Central memory CD8-positive, alpha-beta T cell (primary cell): Measurements from ENCODE around the gene CSF2RB.

ENCODE experiments used
- ATAC-seq: fragments of 150-1000 bp; cut with Tn5 transposase; replicated peaks from 2 replicates; pipeline ENCODE4 v1.10.0; 2022; ENCODE audit warnings: mild to moderate bottlenecking, moderate FRiP score, moderate number of reproducible peaks; ENCODE audit not compliant: poor library complexity, severe bottlenecking; ENCODE audit errors: extremely low read depth
- DNase-seq, 2 donors: peaks; one replicate each; pipeline ENCODE4 v3.0.0; 2021; ENCODE audit warnings: low spot score in 2 of 2
- H3K27ac Mint-ChIP-seq: one replicate; pipeline ENCODE4 v1.8.0; 2022; ENCODE audit warnings: low read depth, mild to moderate bottlenecking, moderate library complexity, mixed read lengths
- H3K27me3 Mint-ChIP-seq: one replicate; pipeline ENCODE4 v1.8.0; 2022; ENCODE audit warnings: mixed read lengths
- H3K36me3 Mint-ChIP-seq: one replicate; pipeline ENCODE4 v1.8.0; 2022; ENCODE audit warnings: mild to moderate bottlenecking, moderate library complexity, mixed read lengths; ENCODE audit not compliant: insufficient read depth
- H3K4me1 Mint-ChIP-seq: one replicate; pipeline ENCODE4 v1.8.0; 2022; ENCODE audit warnings: mixed read lengths
- H3K4me3 Mint-ChIP-seq: one replicate; pipeline ENCODE4 v1.8.0; 2022; ENCODE audit warnings: mild to moderate bottlenecking, moderate library complexity, mixed read lengths
- H3K9me3 Mint-ChIP-seq: one replicate; pipeline ENCODE4 v1.8.0; 2022; ENCODE audit warnings: mixed read lengths

Gene CSF2RB

GRCh38 chr22:36927671-36928070 lies 14.2 kb downstream of the CSF2RB start:
- Mint-ChIP-seq H3K4me1 (no peaks in the 10 kb centered on the region), H3K27me3 (peaks cover 73% of the 10 kb centered on the region), H3K36me3 (peaks cover 4% of the 10 kb centered on the region), H3K27ac (no peak overlapping the region), H3K9me3 (no peaks in the 10 kb centered on the region), H3K4me3 (no peak overlapping the region)
- DNase-seq, result no peak
- no peak for ATAC-seq

GRCh38 chr22:36928196-36928595 lies 14.8 kb downstream of the CSF2RB start:
- Mint-ChIP-seq H3K4me1 (no peaks in the 10 kb centered on the region), H3K36me3 (peaks cover 4% of the 10 kb centered on the region), H3K9me3 (no peaks in the 10 kb centered on the region), H3K27me3 (peaks cover 73% of the 10 kb centered on the region), H3K27ac (no peak overlapping the region), H3K4me3 (no peak overlapping the region)
- DNase-seq (no peak), ATAC-seq (no peak)

GRCh38 chr22:36928786-36929535 lies 15.5 kb downstream of the CSF2RB start:
- ATAC-seq (no peak), DNase-seq (no peak)
- Mint-ChIP-seq H3K4me1 (no peaks in the 10 kb centered on the region), H3K9me3 (no peaks in the 10 kb centered on the region), H3K36me3 (peaks cover 4% of the 10 kb centered on the region), H3K27ac (no peak overlapping the region), H3K27me3 (peaks cover 73% of the 10 kb centered on the region), H3K4me3 (no peak overlapping the region)

- ATAC-seq (no peak), DNase-seq (no peak)
- Mint-ChIP-seq H3K27me3 (peaks cover 70% of the 10 kb centered on the region), H3K4me1 (no peaks in the 10 kb centered on the region), H3K4me3 (no peak overlapping the region), H3K9me3 (no peaks in the 10 kb centered on the region), H3K27ac (no peak overlapping the region), H3K36me3 (peaks cover 1% of the 10 kb centered on the region)
These were observed 16.2 kb downstream of the CSF2RB start for GRCh38 chr22:36929621-36930020.

- ATAC-seq (no peak), DNase-seq (no peak)
- Mint-ChIP-seq H3K4me1 (no peaks in the 10 kb centered on the region), H3K27ac (no peak overlapping the region), H3K9me3 (no peaks in the 10 kb centered on the region), H3K4me3 (no peak overlapping the region), H3K36me3 (peaks cover 4% of the 10 kb centered on the region), H3K27me3 (peaks cover 70% of the 10 kb centered on the region)
These were observed 16.9 kb downstream of the CSF2RB start for GRCh38 chr22:36930041-36930935.

GRCh38 chr22:36931446-36931845 lies 18.0 kb downstream of the CSF2RB start:
- H3K27ac Mint-ChIP-seq, result no peak overlapping the region
- H3K4me3 Mint-ChIP-seq, result no peak overlapping the region
- no peaks in the 10 kb centered on the region for H3K4me1 Mint-ChIP-seq
- ATAC-seq (no peak), DNase-seq (no peak)
- peaks cover 70% of the 10 kb centered on the region for H3K27me3 Mint-ChIP-seq
- peaks cover 6% of the 10 kb centered on the region for H3K36me3 Mint-ChIP-seq
- no peaks in the 10 kb centered on the region for H3K9me3 Mint-ChIP-seq

- Mint-ChIP-seq H3K4me1 (no peaks in the 10 kb centered on the region), H3K9me3 (no peaks in the 10 kb centered on the region), H3K27me3 (peaks cover 60% of the 10 kb centered on the region), H3K27ac (no peak overlapping the region), H3K4me3 (no peak overlapping the region), H3K36me3 (peaks cover 6% of the 10 kb centered on the region)
- ATAC-seq (no peak), DNase-seq (no peak)
These were observed 20.4 kb downstream of the CSF2RB start for GRCh38 chr22:36933629-36934417.

- H3K36me3 Mint-ChIP-seq, result peaks cover 5% of the 10 kb centered on the region
- no peak for DNase-seq
- no peak overlapping the region for H3K4me3 Mint-ChIP-seq
- ATAC-seq, result no peak
- H3K9me3 Mint-ChIP-seq, result no peaks in the 10 kb centered on the region
- no peak overlapping the region for H3K27ac Mint-ChIP-seq
- no peaks in the 10 kb centered on the region for H3K4me1 Mint-ChIP-seq
- peaks cover 60% of the 10 kb centered on the region for H3K27me3 Mint-ChIP-seq
These were observed 21.2 kb downstream of the CSF2RB start for GRCh38 chr22:36934418-36935312.

GRCh38 chr22:36935313-36935610 lies 21.8 kb downstream of the CSF2RB start:
- peaks cover 5% of the 10 kb centered on the region for H3K36me3 Mint-ChIP-seq
- ATAC-seq, result no peak
- no peak for DNase-seq
- H3K9me3 Mint-ChIP-seq, result no peaks in the 10 kb centered on the region
- H3K4me1 Mint-ChIP-seq, result no peaks in the 10 kb centered on the region
- H3K27me3 Mint-ChIP-seq, result peaks cover 60% of the 10 kb centered on the region
- H3K4me3 Mint-ChIP-seq, result no peak overlapping the region
- no peak overlapping the region for H3K27ac Mint-ChIP-seq

- Mint-ChIP-seq H3K27me3 (peaks cover 60% of the 10 kb centered on the region), H3K9me3 (no peaks in the 10 kb centered on the region), H3K27ac (no peak overlapping the region), H3K4me1 (no peaks in the 10 kb centered on the region), H3K36me3 (peaks cover 5% of the 10 kb centered on the region), H3K4me3 (no peak overlapping the region)
- no peak for ATAC-seq
- no peak for DNase-seq
These were observed 22.3 kb downstream of the CSF2RB start for GRCh38 chr22:36935694-36936093.

GRCh38 chr22:36936362-36937116 lies 23.1 kb downstream of the CSF2RB start:
- Mint-ChIP-seq H3K36me3 (peaks cover 5% of the 10 kb centered on the region), H3K4me1 (no peaks in the 10 kb centered on the region), H3K27ac (peak overlapping the region; percentile 29), H3K4me3 (no peak overlapping the region), H3K27me3 (peaks cover 58% of the 10 kb centered on the region), H3K9me3 (no peaks in the 10 kb centered on the region)
- DNase-seq (no peak), ATAC-seq (no peak)
